HG03060 (cell line): Measurements from ENCODE around the gene VIPR1.
A peak's percentile ranks its signal among the peaks of the same experiment; 100 is the strongest.
"Not testable (repeated sequence)": the region's sequence is repeated elsewhere in the genome, so short reads cannot be mapped to it uniquely, and the experiment has no call there.

Source experiments
- ATAC-seq: cut with Tn5 transposase; IDR thresholded peaks from one replicate; pipeline ENCODE4 v1.9.1; 2021; ENCODE audit warnings: low read depth, moderate number of reproducible peaks; ENCODE audit not compliant: unreplicated experiment

The VIPR1 gene

GRCh38 chr3:42562047-42562907, 59.8 kb downstream of the VIPR1 start:
- ATAC-seq: no peak

GRCh38 chr3:42569593-42570142, 67.2 kb downstream of the VIPR1 start:
- no peak for ATAC-seq

- ATAC-seq: no peak
Observed at GRCh38 chr3:42572278-42572677, 69.8 kb downstream of the VIPR1 start.

GRCh38 chr3:42575137-42575741, 72.8 kb downstream of the VIPR1 start:
- no peak for ATAC-seq

GRCh38 chr3:42578054-42578453, 75.6 kb downstream of the VIPR1 start:
- ATAC-seq: no peak

DNA sequence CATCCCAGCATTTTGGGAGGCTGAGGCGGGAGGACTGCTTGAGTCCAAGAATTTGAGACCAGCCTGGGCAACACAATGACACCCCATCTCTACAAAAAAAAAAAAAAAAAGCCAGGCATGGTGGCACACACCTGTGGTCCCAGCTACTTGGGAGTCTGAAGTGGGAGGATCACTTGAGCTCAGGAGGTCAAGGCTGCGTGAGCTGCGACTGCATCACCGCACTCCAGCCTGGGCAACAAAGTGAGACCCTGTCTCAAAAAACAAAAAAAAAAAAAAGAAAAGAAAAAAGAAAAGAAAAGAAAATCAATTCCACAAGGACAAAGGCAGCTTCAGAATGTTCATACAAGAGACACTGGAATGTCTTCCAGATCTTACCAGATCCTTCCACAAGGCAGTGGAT, 76.9 kb downstream of the VIPR1 start:
- ATAC-seq: not testable (repeated sequence)

- no peak for ATAC-seq
Observed at GRCh38 chr3:42581400-42581708, 78.9 kb downstream of the VIPR1 start.

GRCh38 chr3:42581709-42582473, 79.4 kb downstream of the VIPR1 start, which contains the start of gene SEC22C:
Gene SEC22C (minus strand): TSS chr3:42581967. CDS start chr3:42569046, 12,921 bp downstream.
- ATAC-seq: peak; percentile 54

- no peak for ATAC-seq
Observed at GRCh38 chr3:42582474-42583070, 80.1 kb downstream of the VIPR1 start.
